Astrocyte (in vitro differentiated cells and primary cell): ENCODE data around the gene RPS6KA4.

Experiments
- EZH2 ChIP-seq: IDR thresholded peaks from 2 replicates; pipeline ENCODE4 v1.6.1; 2012; ENCODE audit warnings: mild to moderate bottlenecking, low read length, inconsistent platforms; ENCODE audit not compliant: insufficient read depth
- TF ChIP-seq, protein P1 (sequence below): IDR thresholded peaks from 2 replicates; pipeline ENCODE4 v1.5.1; 2011; ENCODE audit warnings: low read depth, mild to moderate bottlenecking, inconsistent platforms, low read length, moderate library complexity; ENCODE audit not compliant: insufficient read depth

DNA sequence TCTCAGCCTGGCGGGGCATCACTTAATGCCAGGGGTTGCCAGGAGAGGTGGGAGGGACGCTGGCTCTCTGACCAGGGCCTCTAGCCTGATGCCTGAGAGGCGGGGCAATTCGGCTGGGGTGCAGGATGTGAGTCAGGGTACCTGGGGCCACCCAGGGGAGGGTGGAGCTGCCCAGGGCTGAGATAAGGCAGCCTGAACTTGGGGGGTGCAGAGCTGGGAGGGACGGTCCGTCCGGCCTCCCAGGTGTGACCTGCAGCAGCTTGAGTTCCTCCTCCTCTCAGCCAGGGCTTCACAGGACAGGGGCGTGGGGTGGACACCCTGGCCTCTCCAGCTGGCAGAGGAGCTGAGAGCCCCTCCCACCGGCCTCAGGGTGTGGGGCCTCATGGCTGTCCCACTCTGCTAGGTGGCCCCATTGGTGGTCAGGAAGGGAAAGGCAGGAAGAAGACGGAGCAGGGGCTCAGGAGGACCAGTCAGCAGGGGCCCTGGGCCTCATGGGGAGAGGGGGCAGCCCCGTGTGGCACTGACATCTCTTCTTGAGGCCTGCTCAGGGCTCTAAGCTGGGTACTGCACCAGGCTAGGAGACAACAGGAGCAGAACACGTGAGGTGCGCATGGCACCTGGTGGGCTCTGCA, 942 bp upstream of the RPS6KA4 start:
- TF ChIP-seq, protein P1, sequence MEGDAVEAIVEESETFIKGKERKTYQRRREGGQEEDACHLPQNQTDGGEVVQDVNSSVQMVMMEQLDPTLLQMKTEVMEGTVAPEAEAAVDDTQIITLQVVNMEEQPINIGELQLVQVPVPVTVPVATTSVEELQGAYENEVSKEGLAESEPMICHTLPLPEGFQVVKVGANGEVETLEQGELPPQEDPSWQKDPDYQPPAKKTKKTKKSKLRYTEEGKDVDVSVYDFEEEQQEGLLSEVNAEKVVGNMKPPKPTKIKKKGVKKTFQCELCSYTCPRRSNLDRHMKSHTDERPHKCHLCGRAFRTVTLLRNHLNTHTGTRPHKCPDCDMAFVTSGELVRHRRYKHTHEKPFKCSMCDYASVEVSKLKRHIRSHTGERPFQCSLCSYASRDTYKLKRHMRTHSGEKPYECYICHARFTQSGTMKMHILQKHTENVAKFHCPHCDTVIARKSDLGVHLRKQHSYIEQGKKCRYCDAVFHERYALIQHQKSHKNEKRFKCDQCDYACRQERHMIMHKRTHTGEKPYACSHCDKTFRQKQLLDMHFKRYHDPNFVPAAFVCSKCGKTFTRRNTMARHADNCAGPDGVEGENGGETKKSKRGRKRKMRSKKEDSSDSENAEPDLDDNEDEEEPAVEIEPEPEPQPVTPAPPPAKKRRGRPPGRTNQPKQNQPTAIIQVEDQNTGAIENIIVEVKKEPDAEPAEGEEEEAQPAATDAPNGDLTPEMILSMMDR, result no peak
- no peak for TF ChIP-seq EZH2
